Measurements from ENCODE around the gene NCKAP5L.

DNA sequence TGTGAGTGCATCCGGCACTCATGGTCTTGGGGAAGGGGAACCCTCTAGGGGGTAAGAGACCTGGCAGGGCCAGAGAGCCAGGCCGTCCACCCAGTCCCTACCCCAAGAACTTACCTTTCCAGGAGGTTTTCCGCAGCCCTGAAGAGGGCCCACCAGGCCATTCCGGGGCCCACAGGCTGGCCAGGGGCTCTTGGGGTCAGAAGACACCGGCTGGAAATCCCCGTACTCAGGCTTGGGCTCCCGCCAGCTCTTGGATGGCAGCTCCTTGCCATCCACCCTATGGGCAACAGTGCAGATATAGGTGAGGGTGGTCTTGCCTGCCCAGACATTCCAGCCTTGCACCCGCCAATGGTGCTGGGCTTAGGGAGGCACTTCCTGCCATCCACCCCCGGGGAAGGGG lies 34.6 kb downstream of the NCKAP5L start:
- TF ChIP-seq TCF4 (CRISPR knock-in tag; IDR thresholded peaks at IDR 0.05; ENCODE audit: borderline replicate concordance) (no peak), ZFP3 (CRISPR knock-in tag; IDR thresholded peaks at IDR 0.05) (no peak), ARNTL (CRISPR knock-in tag; IDR thresholded peaks at IDR 0.05; ENCODE audit: borderline replicate concordance, low read depth) (no peak), CSDC2 (CRISPR knock-in tag; IDR thresholded peaks at IDR 0.05) (no peak), OSR1 (CRISPR knock-in tag; IDR thresholded peaks at IDR 0.05) (no peak), BACH2 (CRISPR knock-in tag; IDR thresholded peaks at IDR 0.05; ENCODE audit: borderline replicate concordance) (no peak)
- TF ChIP-seq, protein P1, sequence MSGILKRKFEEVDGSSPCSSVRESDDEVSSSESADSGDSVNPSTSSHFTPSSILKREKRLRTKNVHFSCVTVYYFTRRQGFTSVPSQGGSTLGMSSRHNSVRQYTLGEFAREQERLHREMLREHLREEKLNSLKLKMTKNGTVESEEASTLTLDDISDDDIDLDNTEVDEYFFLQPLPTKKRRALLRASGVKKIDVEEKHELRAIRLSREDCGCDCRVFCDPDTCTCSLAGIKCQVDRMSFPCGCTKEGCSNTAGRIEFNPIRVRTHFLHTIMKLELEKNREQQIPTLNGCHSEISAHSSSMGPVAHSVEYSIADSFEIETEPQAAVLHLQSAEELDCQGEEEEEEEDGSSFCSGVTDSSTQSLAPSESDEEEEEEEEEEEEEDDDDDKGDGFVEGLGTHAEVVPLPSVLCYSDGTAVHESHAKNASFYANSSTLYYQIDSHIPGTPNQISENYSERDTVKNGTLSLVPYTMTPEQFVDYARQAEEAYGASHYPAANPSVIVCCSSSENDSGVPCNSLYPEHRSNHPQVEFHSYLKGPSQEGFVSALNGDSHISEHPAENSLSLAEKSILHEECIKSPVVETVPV (CRISPR knock-in tag; IDR thresholded peaks at IDR 0.05), result no peak
- TF ChIP-seq, protein P2, sequence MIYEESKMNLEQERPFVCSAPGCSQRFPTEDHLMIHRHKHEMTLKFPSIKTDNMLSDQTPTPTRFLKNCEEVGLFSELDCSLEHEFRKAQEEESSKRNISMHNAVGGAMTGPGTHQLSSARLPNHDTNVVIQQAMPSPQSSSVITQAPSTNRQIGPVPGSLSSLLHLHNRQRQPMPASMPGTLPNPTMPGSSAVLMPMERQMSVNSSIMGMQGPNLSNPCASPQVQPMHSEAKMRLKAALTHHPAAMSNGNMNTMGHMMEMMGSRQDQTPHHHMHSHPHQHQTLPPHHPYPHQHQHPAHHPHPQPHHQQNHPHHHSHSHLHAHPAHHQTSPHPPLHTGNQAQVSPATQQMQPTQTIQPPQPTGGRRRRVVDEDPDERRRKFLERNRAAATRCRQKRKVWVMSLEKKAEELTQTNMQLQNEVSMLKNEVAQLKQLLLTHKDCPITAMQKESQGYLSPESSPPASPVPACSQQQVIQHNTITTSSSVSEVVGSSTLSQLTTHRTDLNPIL (CRISPR knock-in tag; IDR thresholded peaks at IDR 0.05; ENCODE audit: low read depth), result no peak
- TF ChIP-seq, protein P3, sequence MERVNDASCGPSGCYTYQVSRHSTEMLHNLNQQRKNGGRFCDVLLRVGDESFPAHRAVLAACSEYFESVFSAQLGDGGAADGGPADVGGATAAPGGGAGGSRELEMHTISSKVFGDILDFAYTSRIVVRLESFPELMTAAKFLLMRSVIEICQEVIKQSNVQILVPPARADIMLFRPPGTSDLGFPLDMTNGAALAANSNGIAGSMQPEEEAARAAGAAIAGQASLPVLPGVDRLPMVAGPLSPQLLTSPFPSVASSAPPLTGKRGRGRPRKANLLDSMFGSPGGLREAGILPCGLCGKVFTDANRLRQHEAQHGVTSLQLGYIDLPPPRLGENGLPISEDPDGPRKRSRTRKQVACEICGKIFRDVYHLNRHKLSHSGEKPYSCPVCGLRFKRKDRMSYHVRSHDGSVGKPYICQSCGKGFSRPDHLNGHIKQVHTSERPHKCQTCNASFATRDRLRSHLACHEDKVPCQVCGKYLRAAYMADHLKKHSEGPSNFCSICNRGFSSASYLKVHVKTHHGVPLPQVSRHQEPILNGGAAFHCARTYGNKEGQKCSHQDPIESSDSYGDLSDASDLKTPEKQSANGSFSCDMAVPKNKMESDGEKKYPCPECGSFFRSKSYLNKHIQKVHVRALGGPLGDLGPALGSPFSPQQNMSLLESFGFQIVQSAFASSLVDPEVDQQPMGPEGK (CRISPR knock-in tag; IDR thresholded peaks at IDR 0.05; ENCODE audit: borderline replicate concordance), result no peak
